Trophoblast cell (in vitro differentiated cells and primary cell): ENCODE measurements around the gene PERM1. TPM values are rescaled to one million over a fixed set of nuclear protein-coding genes. Genes with fewer than 3 reads are reported as not detected.
"Not testable (repeated sequence)": the region's sequence is repeated elsewhere in the genome, so short reads cannot be mapped to it uniquely, and the experiment has no call there.

Source experiments
- DNase-seq, 2 donors: peaks; one replicate each; pipeline ENCODE4 v3.0.0-alpha.2; 2016
- H2AFZ ChIP-seq: 2 replicates; pipeline ENCODE4 v1.6.1; 2013; ENCODE audit warnings: low read length, moderate library complexity, mild to moderate bottlenecking; ENCODE audit not compliant: insufficient read depth, poor library complexity
- H2AK5ac ChIP-seq: 2 replicates; pipeline ENCODE4 v1.6.1; 2013; ENCODE audit warnings: mild to moderate bottlenecking, low read length
- H2BK120ac ChIP-seq: 2 replicates; pipeline ENCODE4 v1.6.1; 2013; ENCODE audit warnings: low read length, mild to moderate bottlenecking, moderate library complexity; ENCODE audit not compliant: insufficient read depth, poor library complexity
- H2BK12ac ChIP-seq: 2 replicates; pipeline ENCODE4 v1.6.1; 2013; ENCODE audit warnings: mild to moderate bottlenecking, low read length, moderate library complexity
- H2BK5ac ChIP-seq: 2 replicates; pipeline ENCODE4 v1.6.1; 2013; ENCODE audit warnings: low read length, low read depth, moderate library complexity, mild to moderate bottlenecking; ENCODE audit not compliant: poor library complexity
- H3K14ac ChIP-seq: 2 replicates; pipeline ENCODE4 v1.6.1; 2013; ENCODE audit warnings: mild to moderate bottlenecking, low read length
- H3K18ac ChIP-seq: 2 replicates; pipeline ENCODE4 v1.6.1; 2013; ENCODE audit warnings: mild to moderate bottlenecking, low read length
- H3K23ac ChIP-seq: 2 replicates; pipeline ENCODE4 v1.6.1; 2013; ENCODE audit warnings: low read length
- H3K27ac ChIP-seq: 2 replicates; pipeline ENCODE4 v1.5.1; 2013; ENCODE audit warnings: low read depth, mild to moderate bottlenecking, inconsistent platforms, low read length, moderate library complexity
- H3K27me3 ChIP-seq: 2 replicates; pipeline ENCODE4 v1.6.1; 2013; ENCODE audit warnings: inconsistent platforms, mild to moderate bottlenecking, low read length, moderate library complexity; ENCODE audit not compliant: insufficient read depth
- H3K36me3 ChIP-seq, 2 experiments: 1 replicate in 1 of 2; 2 replicates in 1 of 2; pipeline ENCODE4 v1.6.1; 2013; ENCODE audit warnings: low read length in 2 of 2, mild to moderate bottlenecking in 2 of 2, moderate library complexity in 1 of 2; ENCODE audit not compliant: insufficient read depth in 2 of 2, control insufficient read depth in 1 of 2
- H3K4ac ChIP-seq: 2 replicates; pipeline ENCODE4 v1.6.1; 2013; ENCODE audit warnings: low read depth, mild to moderate bottlenecking, low read length, moderate library complexity
- H3K4me1 ChIP-seq, 2 experiments: 1 replicate in 1 of 2; 2 replicates in 1 of 2; pipeline ENCODE4 v1.6.1; 2013; ENCODE audit warnings: low read length in 2 of 2, mild to moderate bottlenecking in 2 of 2, moderate library complexity in 1 of 2; ENCODE audit not compliant: insufficient read depth in 2 of 2, control insufficient read depth in 1 of 2
- H3K4me2 ChIP-seq: 2 replicates; pipeline ENCODE4 v1.6.1; 2013; ENCODE audit warnings: inconsistent platforms, mild to moderate bottlenecking, low read length, moderate library complexity
- H3K4me3 ChIP-seq: 2 replicates; pipeline ENCODE4 v1.5.1; 2013; ENCODE audit warnings: mild to moderate bottlenecking, low read depth, low read length, inconsistent platforms
- H3K79me1 ChIP-seq: one replicate; pipeline ENCODE4 v1.6.1; 2013; ENCODE audit warnings: low read length
- H3K79me2 ChIP-seq: 2 replicates; pipeline ENCODE4 v1.6.1; 2013; ENCODE audit warnings: low read length, mild to moderate bottlenecking; ENCODE audit not compliant: control insufficient read depth, insufficient read depth, poor library complexity
- H3K9ac ChIP-seq: 2 replicates; pipeline ENCODE4 v1.6.1; 2013; ENCODE audit warnings: mild to moderate bottlenecking, low read length
- H3K9me3 ChIP-seq: 2 replicates; pipeline ENCODE4 v1.6.1; 2013; ENCODE audit warnings: low read depth, mild to moderate bottlenecking, control low read depth, inconsistent platforms, low read length; ENCODE audit not compliant: insufficient read depth
- H4K12ac ChIP-seq: 2 replicates; pipeline ENCODE4 v1.6.1; 2013; ENCODE audit warnings: low read depth, mild to moderate bottlenecking, low read length, moderate library complexity
- H4K8ac ChIP-seq: 2 replicates; pipeline ENCODE4 v1.6.1; 2013; ENCODE audit warnings: low read depth, mild to moderate bottlenecking, low read length, moderate library complexity
- H4K91ac ChIP-seq: one replicate; pipeline ENCODE4 v1.6.1; 2013; ENCODE audit warnings: low read depth, mild to moderate bottlenecking, low read length, moderate library complexity
- WGBS: extraction: QIAGEN DNeasy Blood & Tissue Kit; methylation state at CpG from one replicate; pipeline ENCODE4 v1.1.7; 2013; ENCODE audit warnings: missing lambda C conversion rate; ENCODE audit not compliant: insufficient read length, insufficient coverage; ENCODE audit errors: extremely low coverage; 5-methylcytosine and 5-hydroxymethylcytosine counted together
- polyA plus RNA-seq: library from polyadenylated mRNA; stranded (reverse); fragments of 200-250 nt; gene quantifications from 2 replicates; pipeline ENCODE4 v1.2.3, GENCODE V29; 2013

PERM1 gene
- polyA plus RNA-seq = not detected in 2 replicates

- H2BK120ac ChIP-seq = peak within 1 kb of the TSS; percentile 26
- H3K4ac ChIP-seq = no peak within 1 kb of the TSS
- no peak within 1 kb of the TSS for H3K27ac ChIP-seq
- H3K4me3 ChIP-seq = no peak within 1 kb of the TSS
- H2BK5ac ChIP-seq = no peak within 1 kb of the TSS
- H3K36me3 ChIP-seq = no peaks in the 10 kb centered on the region
- no peak within 1 kb of the TSS for H2AFZ ChIP-seq
- H3K23ac ChIP-seq = no peak within 1 kb of the TSS
- H3K18ac ChIP-seq = no peak within 1 kb of the TSS
- no peak within 1 kb of the TSS for H2BK12ac ChIP-seq
- no peaks in the 10 kb centered on the region for H3K79me2 ChIP-seq
- no peak within 1 kb of the TSS for H3K9ac ChIP-seq
- no peak within 1 kb of the TSS for H2AK5ac ChIP-seq
- H3K9me3 ChIP-seq = no peaks in the 10 kb centered on the region
- no peak within 1 kb of the TSS for H4K91ac ChIP-seq
- no peak for DNase-seq
- no peak within 1 kb of the TSS for H3K4me2 ChIP-seq
- H4K12ac ChIP-seq = no peak within 1 kb of the TSS
- H4K8ac ChIP-seq = no peak within 1 kb of the TSS
- no peak within 1 kb of the TSS for H3K14ac ChIP-seq
- WGBS = no CpG with 5 or more reads among the region's 28 CpGs
- H3K79me1 ChIP-seq = no peaks in the 10 kb centered on the region
- no peaks in the 10 kb centered on the region for H3K4me1 ChIP-seq
- H3K27me3 ChIP-seq = no peaks in the 10 kb centered on the region
These were observed at the start of gene PERM1 for GRCh38 chr1:981955-982558. Gene PERM1 (minus strand): TSS chr1:982093. CDS start chr1:981029, 1,064 bp downstream.

GRCh38 chr1:1030867-1031658, 49.2 kb upstream of the PERM1 start:
- H3K27me3 ChIP-seq, H3K27ac ChIP-seq, H2BK120ac ChIP-seq, H3K9ac ChIP-seq, H3K79me2 ChIP-seq, H3K18ac ChIP-seq, H4K91ac ChIP-seq, H2AFZ ChIP-seq, H3K23ac ChIP-seq, H3K79me1 ChIP-seq, H3K14ac ChIP-seq, H4K12ac ChIP-seq, H3K4ac ChIP-seq, H2BK12ac ChIP-seq, H2BK5ac ChIP-seq, H4K8ac ChIP-seq, H2AK5ac ChIP-seq, DNase-seq, H3K4me2 ChIP-seq: not testable (repeated sequence)
- peaks cover 10% of the 10 kb centered on the region for H3K9me3 ChIP-seq
- H3K4me3 ChIP-seq = peak overlapping the region; percentile 53
- H3K4me1 ChIP-seq = peaks cover 8 to 11% of the 10 kb centered on the region in 2 experiments
- WGBS = no CpG with 5 or more reads among the region's 7 CpGs
- peaks cover 27 to 28% of the 10 kb centered on the region in 2 experiments for H3K36me3 ChIP-seq

- H3K36me3 ChIP-seq = peaks cover 26 to 30% of the 10 kb centered on the region in 2 experiments
- WGBS = no CpG with 5 or more reads among the region's 17 CpGs
- no peak overlapping the region for H2BK120ac ChIP-seq
- H3K9me3 ChIP-seq = peaks cover 8% of the 10 kb centered on the region
- no peak overlapping the region for H4K91ac ChIP-seq
- H3K9ac ChIP-seq = no peak overlapping the region
- no peak overlapping the region for H3K4ac ChIP-seq
- H4K12ac ChIP-seq = no peak overlapping the region
- no peak overlapping the region for H4K8ac ChIP-seq
- no peak for DNase-seq
- no peaks in the 10 kb centered on the region for H3K27me3 ChIP-seq
- no peak overlapping the region for H3K4me3 ChIP-seq
- peaks cover 18% of the 10 kb centered on the region for H3K79me1 ChIP-seq
- H2BK12ac ChIP-seq = no peak overlapping the region
- H3K79me2 ChIP-seq = peaks cover 5% of the 10 kb centered on the region
- no peak overlapping the region for H3K14ac ChIP-seq
- no peak overlapping the region for H3K18ac ChIP-seq
- no peak overlapping the region for H3K4me2 ChIP-seq
- no peak overlapping the region for H3K23ac ChIP-seq
- no peak overlapping the region for H2BK5ac ChIP-seq
- no peak overlapping the region for H2AK5ac ChIP-seq
- peaks cover 28 to 31% of the 10 kb centered on the region in 2 experiments for H3K4me1 ChIP-seq
- no peak overlapping the region for H2AFZ ChIP-seq
- no peak overlapping the region for H3K27ac ChIP-seq
These were observed 45.9 kb upstream of the PERM1 start for GRCh38 chr1:1027791-1028190.

GRCh38 chr1:1026599-1027413, 44.9 kb upstream of the PERM1 start:
- Histone ChIP-seq H3K36me3 (peaks cover 36 to 38% of the 10 kb centered on the region in 2 experiments), H2BK120ac (no peak overlapping the region), H2AK5ac (no peak overlapping the region), H3K9me3 (peaks cover 8% of the 10 kb centered on the region), H2BK12ac (no peak overlapping the region), H3K18ac (no peak overlapping the region), H3K79me1 (peaks cover 18% of the 10 kb centered on the region), H3K14ac (no peak overlapping the region), H3K79me2 (peaks cover 5% of the 10 kb centered on the region), H2BK5ac (no peak overlapping the region), H3K4me1 (peaks cover 32 to 38% of the 10 kb centered on the region in 2 experiments), H3K27me3 (no peaks in the 10 kb centered on the region), H3K23ac (no peak overlapping the region), H3K4me2 (no peak overlapping the region), H3K27ac (no peak overlapping the region), H4K8ac (no peak overlapping the region), H2AFZ (no peak overlapping the region), H4K12ac (no peak overlapping the region), H3K9ac (no peak overlapping the region), H3K4ac (no peak overlapping the region), H4K91ac (no peak overlapping the region), H3K4me3 (no peak overlapping the region)
- no peak for DNase-seq
- no CpG with 5 or more reads among the region's 21 CpGs for WGBS
